ENCODE results near the gene MCF2L2. TPM values are rescaled to one million over a fixed set of nuclear protein-coding genes. Genes with fewer than 3 reads are reported as not detected.

MCF2L2 gene
- polyA plus RNA-seq, 2 of the 4 experiments (the other 2 are of a cell fraction), result 0.03 to 0.05 TPM

DNA sequence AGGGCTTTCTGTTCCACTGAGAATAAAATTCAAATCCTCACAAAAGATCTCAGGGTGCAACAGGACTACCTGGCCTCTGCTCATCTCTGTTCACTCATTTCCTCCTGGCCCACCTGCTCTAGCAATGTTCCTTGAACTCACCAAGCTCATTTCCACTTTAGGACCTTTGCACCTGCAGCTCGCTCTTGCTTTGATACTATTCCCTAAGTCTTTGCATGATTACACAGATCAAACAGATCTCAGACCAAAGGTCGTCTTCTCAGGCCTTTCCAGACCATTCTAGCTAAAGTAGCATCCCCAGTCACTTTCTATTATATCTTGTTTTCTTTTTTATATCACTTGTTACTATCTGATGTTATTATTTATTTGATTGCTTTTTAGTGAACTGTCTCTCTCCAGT, 120.7 kb downstream of the MCF2L2 start:
- ATAC-seq, result no peak
- H3K9me3 ChIP-seq, result no peaks in the 10 kb centered on the region
- no peak overlapping the region; a peak in 1 of 6 replicates for H3K27ac ChIP-seq
- peaks cover 9% of the 10 kb centered on the region; the same call in 2 of the 3 replicates for H3K4me1 ChIP-seq
- no peak for FAIRE-seq
- POLR2A ChIA-PET, result interaction anchor here (0.8 kb wide), 1 partner anchor 63 kb away, joined by 5 read pairs; no protein-coding TSS in a partner anchor
- TF ChIP-seq RARB (CRISPR knock-in tag; IDR thresholded peaks at IDR 0.05) (no peak), MYC (IDR thresholded peaks at IDR 0.05; ENCODE audit: borderline replicate concordance, low read length) (no peak), SREBF2 (IDR thresholded peaks at IDR 0.05) (no peak), RFX5 (IDR thresholded peaks at IDR 0.05) (no peak), SMC3 (IDR thresholded peaks at IDR 0.05) (no peak), EP300 (IDR thresholded peaks at IDR 0.05) (no peak)
- TF ChIP-seq, protein P1, sequence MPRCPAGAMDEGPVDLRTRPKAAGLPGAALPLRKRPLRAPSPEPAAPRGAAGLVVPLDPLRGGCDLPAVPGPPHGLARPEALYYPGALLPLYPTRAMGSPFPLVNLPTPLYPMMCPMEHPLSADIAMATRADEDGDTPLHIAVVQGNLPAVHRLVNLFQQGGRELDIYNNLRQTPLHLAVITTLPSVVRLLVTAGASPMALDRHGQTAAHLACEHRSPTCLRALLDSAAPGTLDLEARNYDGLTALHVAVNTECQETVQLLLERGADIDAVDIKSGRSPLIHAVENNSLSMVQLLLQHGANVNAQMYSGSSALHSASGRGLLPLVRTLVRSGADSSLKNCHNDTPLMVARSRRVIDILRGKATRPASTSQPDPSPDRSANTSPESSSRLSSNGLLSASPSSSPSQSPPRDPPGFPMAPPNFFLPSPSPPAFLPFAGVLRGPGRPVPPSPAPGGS (IDR thresholded peaks at IDR 0.05), result no peak
- no peak overlapping the region for H3K4me3 ChIP-seq
- no peak for DNase-seq (ENCODE audit: low read depth in 1 of 2, low spot score in 1 of 2)
- CTCF ChIA-PET, result no interaction called here
- H3K4me2 ChIP-seq, result no peak overlapping the region
- WGBS (ENCODE audit: missing lambda C conversion rate), result 63% methylated on average over 2 of the region's 2 CpGs

DNA sequence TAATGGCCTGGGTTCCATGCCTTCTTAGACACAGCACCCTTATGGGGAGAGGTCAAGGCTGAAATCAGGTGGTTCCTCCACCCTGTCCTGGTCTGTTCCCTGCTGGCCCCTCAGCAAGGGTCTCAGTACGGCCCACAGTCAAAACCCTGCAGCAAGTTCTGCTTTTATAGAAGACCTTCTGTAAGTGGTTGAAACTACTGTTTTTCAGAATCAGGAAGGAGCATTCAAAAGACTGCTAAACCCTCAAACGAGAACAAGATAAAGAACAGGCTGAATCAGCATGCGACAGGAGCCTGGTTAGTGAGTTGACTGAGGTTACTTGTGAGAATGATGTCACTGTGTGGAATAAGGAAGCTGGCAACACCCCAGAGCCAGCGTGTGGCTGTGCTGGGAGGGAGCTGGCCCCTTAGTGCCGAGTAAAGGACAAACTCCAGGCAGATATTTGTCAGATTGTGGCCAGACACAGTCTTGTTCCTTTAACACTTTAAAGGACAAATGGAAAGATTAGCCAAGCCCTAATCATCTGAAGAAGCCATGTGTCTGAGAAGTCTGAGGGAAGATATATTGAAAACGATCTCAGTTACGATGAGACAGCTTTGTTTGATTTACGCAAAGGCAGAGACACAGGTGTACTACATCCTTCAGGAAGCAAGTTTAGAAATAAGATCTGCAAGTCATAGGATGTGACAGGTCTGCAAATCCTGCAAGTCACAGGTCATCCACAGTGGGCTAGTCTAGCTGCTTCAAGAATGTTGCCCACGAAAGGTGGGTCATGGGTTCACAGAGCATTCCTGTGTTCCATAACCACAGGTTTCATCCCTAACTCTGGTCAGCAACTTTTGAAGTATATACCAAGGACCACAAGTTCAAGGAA, 121.4 kb downstream of the MCF2L2 start:
- WGBS (ENCODE audit: missing lambda C conversion rate), result 61% methylated on average over 9 of the region's 9 CpGs
- no peak for FAIRE-seq
- POLR2A ChIA-PET, result interaction anchor here (0.8 kb wide), 1 partner anchor 64 kb away, joined by 5 read pairs; no protein-coding TSS in a partner anchor

DNA sequence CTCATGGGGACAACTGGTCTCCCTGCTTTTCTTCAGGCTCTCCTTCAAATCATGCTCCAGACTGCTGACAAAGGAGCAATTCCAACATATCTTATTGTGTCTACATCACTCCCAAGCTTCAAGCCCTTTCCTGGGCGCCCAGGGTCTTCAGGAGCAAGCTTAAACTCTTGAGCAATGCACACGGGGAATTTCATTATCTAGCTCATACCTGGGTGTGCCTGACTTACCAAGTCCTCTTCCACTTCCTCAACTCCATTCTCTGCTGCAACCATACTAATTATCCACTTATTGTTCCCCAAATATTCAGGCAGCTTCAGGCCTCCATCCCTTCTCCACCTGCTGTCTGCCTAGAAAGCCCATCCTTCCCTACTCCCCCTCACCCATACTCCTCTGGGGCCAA, 124.7 kb downstream of the MCF2L2 start:
- DNase-seq (ENCODE audit: low read depth in 1 of 2, low spot score in 1 of 2), result no peak
- no peak for ATAC-seq
- WGBS (ENCODE audit: missing lambda C conversion rate), result 73% methylated on average over 2 of the region's 2 CpGs
- Histone ChIP-seq H3K27ac (no peak overlapping the region), H3K4me3 (no peak overlapping the region), H3K9me3 (no peaks in the 10 kb centered on the region), H3K4me1 (peaks cover 24% of the 10 kb centered on the region), H3K4me2 (no peak overlapping the region)
- ChIA-PET POLR2A (no interaction called here), CTCF (interaction anchor here (0.6 to 1.1 kb wide), 4 partner anchors 12 to 118 kb away, joined by 3 to 4 read pairs (median 3); no protein-coding TSS in a partner anchor)
- no peak for TF ChIP-seq BHLHE40 (IDR thresholded peaks at IDR 0.05; ENCODE audit: low read depth, low read length)
- no peak for FAIRE-seq

More for the DNA sequence above, 121.4 kb downstream of the MCF2L2 start:
- no peak overlapping the region for H3K4me3 ChIP-seq
- peak overlapping the region; percentile 46 to 55; a peak in 5 of 6 replicates for H3K27ac ChIP-seq
- peak in 1 of 2 experiments; percentile 50 for DNase-seq (ENCODE audit: low read depth in 1 of 2, low spot score in 1 of 2)
- no peaks in the 10 kb centered on the region for H3K9me3 ChIP-seq
- CTCF ChIA-PET, result interaction anchor here (1.3 kb wide), 1 partner anchor 68 kb away, joined by 3 read pairs; no protein-coding TSS in a partner anchor
- peak overlapping the region; percentile 37 for H3K4me2 ChIP-seq
- TF ChIP-seq MAFK (IDR thresholded peaks at IDR 0.05; ENCODE audit: partially characterized antibody), result peak; percentile 35
- no peak for TF ChIP-seq CBX8 (IDR thresholded peaks at IDR 0.05)
- peak; percentile 62 to 63; a peak in 5 of 6 replicates for ATAC-seq
- peaks cover 9% of the 10 kb centered on the region; the same call in 2 of the 3 replicates for H3K4me1 ChIP-seq

DNA sequence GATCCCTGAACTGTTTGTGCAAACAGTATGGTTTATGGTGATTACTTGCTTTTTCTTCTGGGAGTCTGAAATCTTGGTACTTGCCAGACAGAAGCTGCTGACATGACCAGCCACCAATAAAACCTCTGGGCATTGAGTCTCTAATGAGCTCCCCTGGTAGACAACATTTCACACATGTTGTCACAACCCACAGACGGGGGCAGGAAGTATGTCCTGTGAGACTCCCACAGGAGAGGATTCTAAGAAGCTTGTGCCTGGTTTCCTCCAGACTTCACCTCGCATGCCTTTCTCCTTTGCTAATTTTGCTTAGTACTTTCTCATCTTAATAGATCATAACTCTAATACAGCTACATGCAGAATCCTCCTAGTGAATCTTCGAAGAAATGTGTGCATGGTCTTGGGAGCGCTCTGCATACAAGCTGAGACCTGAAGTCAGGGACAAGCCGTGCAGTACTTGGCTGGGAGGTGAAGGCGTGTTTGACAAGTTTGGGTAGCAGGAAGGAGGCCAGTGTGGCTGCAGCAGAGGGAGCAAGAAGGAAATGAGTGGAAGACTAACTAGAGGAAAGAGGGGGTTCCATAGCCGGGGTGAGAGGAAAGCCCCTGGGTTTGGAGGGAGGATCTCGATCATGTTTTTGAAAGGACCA, 126.4 kb downstream of the MCF2L2 start:
- Histone ChIP-seq H3K4me1 (peaks cover 28% of the 10 kb centered on the region), H3K9me3 (no peaks in the 10 kb centered on the region), H3K27ac (peak overlapping the region in 1 of 2 experiments; percentile 14; a peak in 2 of 6 replicates), H3K4me2 (no peak overlapping the region), H3K4me3 (no peak overlapping the region)
- ChIA-PET POLR2A (no interaction called here), CTCF (interaction anchor here (1.0 kb wide), 1 partner anchor 18 kb away, joined by 3 read pairs; no protein-coding TSS in a partner anchor)
- 81% methylated on average over 8 of the region's 8 CpGs for WGBS (ENCODE audit: missing lambda C conversion rate)
- FAIRE-seq, result no peak
- DNase-seq (ENCODE audit: low read depth in 1 of 2, low spot score in 1 of 2), result no peak
- TF ChIP-seq, protein P2, sequence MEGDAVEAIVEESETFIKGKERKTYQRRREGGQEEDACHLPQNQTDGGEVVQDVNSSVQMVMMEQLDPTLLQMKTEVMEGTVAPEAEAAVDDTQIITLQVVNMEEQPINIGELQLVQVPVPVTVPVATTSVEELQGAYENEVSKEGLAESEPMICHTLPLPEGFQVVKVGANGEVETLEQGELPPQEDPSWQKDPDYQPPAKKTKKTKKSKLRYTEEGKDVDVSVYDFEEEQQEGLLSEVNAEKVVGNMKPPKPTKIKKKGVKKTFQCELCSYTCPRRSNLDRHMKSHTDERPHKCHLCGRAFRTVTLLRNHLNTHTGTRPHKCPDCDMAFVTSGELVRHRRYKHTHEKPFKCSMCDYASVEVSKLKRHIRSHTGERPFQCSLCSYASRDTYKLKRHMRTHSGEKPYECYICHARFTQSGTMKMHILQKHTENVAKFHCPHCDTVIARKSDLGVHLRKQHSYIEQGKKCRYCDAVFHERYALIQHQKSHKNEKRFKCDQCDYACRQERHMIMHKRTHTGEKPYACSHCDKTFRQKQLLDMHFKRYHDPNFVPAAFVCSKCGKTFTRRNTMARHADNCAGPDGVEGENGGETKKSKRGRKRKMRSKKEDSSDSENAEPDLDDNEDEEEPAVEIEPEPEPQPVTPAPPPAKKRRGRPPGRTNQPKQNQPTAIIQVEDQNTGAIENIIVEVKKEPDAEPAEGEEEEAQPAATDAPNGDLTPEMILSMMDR (IDR thresholded peaks at IDR 0.05), result no peak
- TF ChIP-seq RFX5 (IDR thresholded peaks at IDR 0.05) (no peak), CBX2 (IDR thresholded peaks at IDR 0.05; ENCODE audit: borderline replicate concordance, low read depth) (no peak), CEBPB (IDR thresholded peaks at IDR 0.05) (no peak), RCOR1 (IDR thresholded peaks at IDR 0.05; ENCODE audit: low read depth, low read length) (no peak), ZC3H11A (IDR thresholded peaks at IDR 0.05) (no peak), ZNF302 (CRISPR knock-in tag; IDR thresholded peaks at IDR 0.05) (no peak), HOXA7 (CRISPR knock-in tag; IDR thresholded peaks at IDR 0.05) (no peak)
- ATAC-seq, result no peak
